B cell (primary cell): ENCODE data around the gene ARHGAP15.

ENCODE experiments used
- CTCF ChIP-seq: fragments of 200-600 bp; IDR thresholded peaks from one replicate; pipeline ENCODE4 v1.8.0; 2022; ENCODE audit warnings: antibody characterized with exemption, mild to moderate bottlenecking
- EZH2 ChIP-seq: IDR thresholded peaks from 2 replicates; pipeline ENCODE4 v1.6.1; 2012; ENCODE audit warnings: borderline replicate concordance, low read depth, mild to moderate bottlenecking, moderate library complexity, low read length; ENCODE audit not compliant: insufficient read depth, poor library complexity, severe bottlenecking

- TF ChIP-seq CTCF (no peak), EZH2 (no peak)
These were observed 503.6 kb downstream of the ARHGAP15 start for GRCh38 chr2:143632751-143633374.
